ENCODE measurements around the gene SMURF1.

The SMURF1 gene

GRCh38 chr7:99133766-99134564 lies 9.9 kb downstream of the SMURF1 start:
- no peak for FAIRE-seq
- no peak for DNase-seq (ENCODE audit: insufficient read length, low spot score)

GRCh38 chr7:99132595-99133321 lies 11.2 kb downstream of the SMURF1 start:
- TF ChIP-seq CTCF (IDR thresholded peaks at IDR 0.05; ENCODE audit: insufficient read depth, missing control alignments): no peak
- FAIRE-seq: peak; percentile 66
- DNase-seq (ENCODE audit: insufficient read length, low spot score): no peak

More at GRCh38 chr7:99133766-99134564, 9.9 kb downstream of the SMURF1 start:
- TF ChIP-seq CTCF (IDR thresholded peaks at IDR 0.05; ENCODE audit: insufficient read depth, missing control alignments): no peak

GRCh38 chr7:99131290-99131689 lies 12.6 kb downstream of the SMURF1 start:
- no peak for FAIRE-seq
- DNase-seq (ENCODE audit: insufficient read length, low spot score): no peak
- TF ChIP-seq CTCF (IDR thresholded peaks at IDR 0.05; ENCODE audit: insufficient read depth, missing control alignments): no peak

- DNase-seq (ENCODE audit: insufficient read length, low spot score) (no peak), FAIRE-seq (no peak)
- no peak for TF ChIP-seq CTCF (IDR thresholded peaks at IDR 0.05; ENCODE audit: insufficient read depth, missing control alignments)
Measured at GRCh38 chr7:99129536-99129935, 14.4 kb downstream of the SMURF1 start.

GRCh38 chr7:99129001-99129400 lies 14.9 kb downstream of the SMURF1 start:
- TF ChIP-seq CTCF (IDR thresholded peaks at IDR 0.05; ENCODE audit: insufficient read depth, missing control alignments): no peak
- no peak for FAIRE-seq

GRCh38 chr7:99128076-99128950 lies 15.6 kb downstream of the SMURF1 start:
- FAIRE-seq (no peak), DNase-seq (ENCODE audit: insufficient read length, low spot score) (no peak)
- no peak for TF ChIP-seq CTCF (IDR thresholded peaks at IDR 0.05; ENCODE audit: insufficient read depth, missing control alignments)

More at GRCh38 chr7:99129001-99129400, 14.9 kb downstream of the SMURF1 start:
- DNase-seq (ENCODE audit: insufficient read length, low spot score): no peak
